ENCODE results near the gene MLLT6.

Gene MLLT6

DNA sequence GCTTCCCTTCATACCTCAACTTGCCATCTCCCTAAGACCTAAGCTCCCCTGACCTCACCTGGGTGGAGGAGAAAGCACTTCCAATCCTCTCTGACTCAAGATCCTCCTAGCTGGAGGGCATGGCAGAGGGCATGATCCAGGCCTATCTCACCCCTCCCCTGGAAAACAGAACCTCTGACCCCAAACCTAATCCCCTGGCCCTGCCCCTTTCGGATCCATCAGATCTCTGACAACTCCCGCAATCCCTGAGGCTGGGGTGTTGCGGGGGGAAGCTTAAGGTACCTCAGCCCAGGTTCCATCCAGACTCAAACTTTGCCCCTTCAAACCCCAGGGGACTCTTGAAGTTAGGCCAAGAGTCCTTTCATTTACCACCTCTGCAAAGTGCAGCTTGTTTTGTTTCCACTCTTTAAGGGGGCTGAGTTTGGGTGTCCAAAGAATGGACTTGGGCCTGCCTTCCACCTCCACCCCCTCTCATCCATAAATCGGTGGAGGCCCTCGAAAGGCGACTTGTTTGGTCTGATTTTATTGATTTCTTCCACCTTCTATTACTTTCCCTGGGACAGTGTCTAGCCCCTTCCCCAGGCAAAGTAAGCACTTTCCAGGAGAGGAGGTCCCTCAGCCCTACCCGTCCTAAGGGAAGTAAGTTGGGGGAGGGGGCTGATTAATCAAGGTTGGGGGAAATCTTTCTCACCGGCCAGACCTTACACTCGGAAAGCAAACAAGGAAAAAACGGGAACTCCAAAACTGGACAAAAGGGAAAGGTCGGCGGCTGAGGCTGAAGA is 32.9 kb upstream of the MLLT6 start:
- H3K4me3 ChIP-seq (ENCODE audit: low read length): no peak overlapping the region
- DNase-seq (ENCODE audit: low read depth): no peak
- TF ChIP-seq, protein P1, sequence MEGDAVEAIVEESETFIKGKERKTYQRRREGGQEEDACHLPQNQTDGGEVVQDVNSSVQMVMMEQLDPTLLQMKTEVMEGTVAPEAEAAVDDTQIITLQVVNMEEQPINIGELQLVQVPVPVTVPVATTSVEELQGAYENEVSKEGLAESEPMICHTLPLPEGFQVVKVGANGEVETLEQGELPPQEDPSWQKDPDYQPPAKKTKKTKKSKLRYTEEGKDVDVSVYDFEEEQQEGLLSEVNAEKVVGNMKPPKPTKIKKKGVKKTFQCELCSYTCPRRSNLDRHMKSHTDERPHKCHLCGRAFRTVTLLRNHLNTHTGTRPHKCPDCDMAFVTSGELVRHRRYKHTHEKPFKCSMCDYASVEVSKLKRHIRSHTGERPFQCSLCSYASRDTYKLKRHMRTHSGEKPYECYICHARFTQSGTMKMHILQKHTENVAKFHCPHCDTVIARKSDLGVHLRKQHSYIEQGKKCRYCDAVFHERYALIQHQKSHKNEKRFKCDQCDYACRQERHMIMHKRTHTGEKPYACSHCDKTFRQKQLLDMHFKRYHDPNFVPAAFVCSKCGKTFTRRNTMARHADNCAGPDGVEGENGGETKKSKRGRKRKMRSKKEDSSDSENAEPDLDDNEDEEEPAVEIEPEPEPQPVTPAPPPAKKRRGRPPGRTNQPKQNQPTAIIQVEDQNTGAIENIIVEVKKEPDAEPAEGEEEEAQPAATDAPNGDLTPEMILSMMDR (conservative IDR thresholded peaks at IDR 0.05; ENCODE audit: low read length): no peak

DNA sequence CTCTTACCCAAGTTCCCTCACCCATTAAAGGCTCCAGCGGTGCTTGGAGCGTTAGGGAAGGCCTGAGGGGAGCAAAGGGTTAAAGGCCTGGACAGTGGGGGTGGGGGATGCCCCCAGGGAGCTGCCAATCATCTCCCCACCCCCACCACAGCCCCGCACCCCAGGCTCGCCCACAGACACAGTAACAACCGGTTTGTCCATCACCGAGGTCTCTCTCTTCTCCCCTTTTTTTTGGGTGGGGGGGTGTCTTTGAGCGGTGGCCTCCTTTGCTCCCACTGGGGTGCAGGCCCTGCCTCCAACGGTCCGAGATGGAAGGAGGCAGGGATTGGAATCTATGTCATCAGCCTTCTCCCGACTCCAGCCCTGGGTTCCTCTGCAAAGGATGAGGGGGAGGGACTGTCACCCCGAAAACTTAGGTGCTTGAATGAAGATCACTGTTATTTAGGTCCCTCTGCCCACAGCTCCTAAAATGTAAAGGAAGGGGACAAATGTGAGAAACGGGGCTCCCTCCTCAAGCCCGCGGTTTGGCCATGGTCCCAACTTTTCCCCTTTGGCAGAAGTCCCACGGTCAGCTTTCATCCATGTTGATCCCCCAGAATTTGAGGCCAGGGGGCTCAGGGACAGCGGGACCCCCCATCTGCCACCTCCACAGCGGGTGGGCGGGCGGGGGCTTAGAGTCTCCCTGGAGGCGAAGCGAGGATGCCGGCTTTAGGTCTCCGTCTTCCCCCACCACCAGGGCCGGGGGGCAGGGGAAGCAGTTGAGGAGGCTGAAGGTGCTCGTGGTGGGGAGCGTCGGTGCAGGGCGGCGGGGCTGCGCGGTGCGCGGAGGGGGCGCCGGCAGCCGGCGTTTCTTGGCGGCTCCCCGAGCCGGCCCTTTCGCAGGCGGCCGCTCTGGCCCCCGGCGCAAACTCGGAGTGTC is 32.0 kb upstream of the MLLT6 start:
- TF ChIP-seq, protein P1 (conservative IDR thresholded peaks at IDR 0.05; ENCODE audit: low read length): no peak
- no peak overlapping the region for H3K4me3 ChIP-seq (ENCODE audit: low read length)
- DNase-seq (ENCODE audit: low read depth): no peak

DNA sequence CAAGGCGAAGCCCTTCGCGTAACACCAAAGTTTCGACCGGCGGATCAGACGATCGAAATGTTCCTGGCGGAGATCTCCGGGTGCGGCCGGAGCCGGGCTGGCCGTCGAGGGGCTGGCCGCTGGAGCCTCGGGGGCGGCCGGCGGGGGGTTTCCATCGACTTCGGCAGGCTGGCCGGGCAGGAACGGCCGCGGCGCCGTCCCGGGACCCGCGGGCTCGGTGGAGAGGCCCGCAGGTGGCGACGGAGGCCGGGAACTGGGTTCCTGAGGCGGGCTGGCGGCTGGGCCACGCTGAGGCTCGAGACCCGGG is 31.4 kb upstream of the MLLT6 start:
- no peak for DNase-seq (ENCODE audit: low read depth)
- H3K4me3 ChIP-seq (ENCODE audit: low read length): no peak overlapping the region
- TF ChIP-seq, protein P1 (conservative IDR thresholded peaks at IDR 0.05; ENCODE audit: low read length): no peak

DNA sequence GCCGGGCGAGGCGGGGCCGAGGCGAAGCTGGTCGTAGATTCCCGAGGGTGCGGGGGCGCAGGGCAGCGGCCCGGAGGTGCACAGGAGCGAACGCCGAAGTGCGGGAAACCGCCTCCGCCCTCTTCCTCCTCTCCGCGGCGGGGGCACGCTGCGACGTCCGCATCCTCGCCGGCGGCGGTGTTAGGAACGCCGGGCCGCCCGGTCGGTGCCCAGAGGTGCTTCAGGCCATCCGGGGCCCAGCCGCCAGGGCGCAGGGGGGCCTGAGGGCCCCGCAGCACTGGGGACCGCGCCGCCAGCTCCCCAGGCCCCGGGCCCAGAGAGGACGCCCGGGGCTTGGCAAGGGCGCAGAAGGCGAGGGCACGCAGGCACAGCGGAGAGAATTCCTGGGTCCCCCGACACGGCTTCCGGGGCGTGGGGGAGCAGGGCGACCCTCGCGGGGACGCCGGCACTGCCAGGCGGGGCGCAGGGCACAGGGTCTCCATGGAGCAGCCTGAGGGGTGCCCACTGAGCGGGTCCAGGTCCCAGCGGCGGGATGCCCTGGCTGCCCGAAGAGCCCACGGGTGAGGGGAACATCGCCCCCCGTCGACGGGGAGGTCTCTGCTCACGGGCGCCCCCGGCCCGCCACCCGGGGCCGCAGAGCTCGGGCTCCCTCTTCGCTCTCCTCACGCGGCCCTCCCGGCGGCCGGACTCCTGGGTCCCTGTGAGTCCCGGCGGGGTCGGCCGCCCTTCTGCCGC is 30.9 kb upstream of the MLLT6 start:
- no peak for DNase-seq (ENCODE audit: low read depth)
- peak overlapping the region; percentile 46 for H3K4me3 ChIP-seq (ENCODE audit: low read length)
- TF ChIP-seq, protein P1 (conservative IDR thresholded peaks at IDR 0.05; ENCODE audit: low read length): no peak

DNA sequence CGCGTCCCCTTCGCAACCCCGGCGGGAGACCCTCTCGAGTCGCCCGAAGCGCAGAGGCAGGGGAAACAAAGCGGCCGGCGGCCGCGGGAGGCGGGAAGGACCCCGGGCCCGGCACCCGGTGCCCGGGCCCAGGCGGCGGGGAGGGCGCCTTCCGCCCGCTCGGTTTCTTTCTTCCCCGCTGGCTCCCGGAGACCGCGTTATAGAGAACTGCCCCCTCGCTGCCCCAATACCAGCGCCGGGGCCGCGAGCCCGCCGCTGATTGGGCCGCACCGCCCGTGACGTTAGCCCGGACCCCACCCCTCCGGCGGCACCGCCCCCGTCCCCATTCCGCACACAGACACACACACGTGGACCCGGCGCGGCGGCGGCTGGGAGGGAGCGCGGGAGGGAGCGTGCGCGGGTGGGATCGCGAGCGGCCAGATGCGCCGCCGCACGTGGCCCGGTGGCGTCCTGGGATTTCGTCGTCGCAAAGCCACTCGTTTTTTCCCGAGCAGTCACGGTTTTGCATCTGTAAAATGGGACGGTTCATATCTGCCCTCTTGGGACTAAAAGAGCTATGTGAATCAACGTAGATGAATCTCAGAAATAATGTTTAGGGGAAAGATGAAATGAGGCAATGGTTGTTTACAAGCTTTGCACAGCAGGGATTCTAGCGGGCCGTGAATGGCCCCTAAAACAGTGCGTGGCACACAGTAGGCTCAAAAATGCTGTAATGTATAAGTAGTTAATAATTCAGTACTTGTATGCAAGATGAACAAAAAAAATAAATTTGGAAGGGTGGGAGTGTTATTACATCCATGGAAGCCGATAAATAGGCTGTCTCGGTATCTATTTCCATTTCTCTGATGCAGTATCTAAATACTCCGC is 30.1 kb upstream of the MLLT6 start, which contains the start of gene EPOP:
Gene EPOP (minus strand): TSS at position 209 of the 867 bp plus-strand sequence. CDS start 462 bp downstream, outside the sequence.
- peak within 1 kb of the TSS; percentile 46 for H3K4me3 ChIP-seq (ENCODE audit: low read length)
- TF ChIP-seq, protein P1 (conservative IDR thresholded peaks at IDR 0.05; ENCODE audit: low read length): no peak
- peak; percentile 79 for DNase-seq (ENCODE audit: low read depth)

All from AG10803 (cell line).